H4 (cell line): ENCODE measurements around the gene KRT35. TPM values are rescaled to one million over a fixed set of nuclear protein-coding genes. Genes with fewer than 3 reads are reported as not detected.

Source experiments
- DNase-seq: peaks from one replicate; pipeline ENCODE4 v3.0.0-alpha.2; 2015; ENCODE audit warnings: low spot score
- total RNA-seq: library from RNA; depleted of rRNA; stranded (reverse); fragments of >200 nt; shearing (Covaris generic); gene quantifications from 2 replicates; pipeline ENCODE4 v1.2.3, GENCODE V29; 2014

Gene KRT35
- total RNA-seq, 1 experiment from 2014 or later: not detected

DNA sequence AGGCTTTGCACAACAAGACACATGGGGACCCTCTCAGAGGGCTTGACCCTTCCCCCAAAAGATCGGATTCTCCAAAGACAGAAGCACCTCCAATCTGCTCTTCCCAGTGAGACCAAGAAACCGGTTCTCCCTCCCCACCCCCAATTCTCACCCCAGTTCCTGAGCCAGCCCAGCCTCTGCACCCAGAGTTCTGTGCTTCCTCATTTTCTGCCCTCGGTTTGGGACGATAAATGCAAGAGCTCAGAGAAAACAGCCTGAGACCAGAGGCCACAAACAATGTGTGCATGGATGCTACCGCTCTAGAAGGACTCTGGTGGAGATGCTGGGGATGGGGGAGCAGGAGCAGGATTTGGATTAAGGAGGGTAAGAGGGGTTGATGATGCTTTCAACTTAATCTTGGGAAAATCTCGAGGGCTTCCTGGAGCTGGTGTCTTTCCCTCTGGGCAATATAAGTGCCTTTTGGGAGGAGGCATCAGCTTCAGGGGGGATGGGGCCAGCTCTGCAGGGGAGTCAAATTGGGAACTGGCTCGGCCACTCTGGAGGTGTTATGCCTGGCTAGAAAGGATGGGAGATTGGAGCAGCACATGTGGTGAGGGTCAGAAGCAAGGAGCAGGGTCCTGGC is 31.7 kb upstream of the KRT35 start:
- DNase-seq: no peak

DNA sequence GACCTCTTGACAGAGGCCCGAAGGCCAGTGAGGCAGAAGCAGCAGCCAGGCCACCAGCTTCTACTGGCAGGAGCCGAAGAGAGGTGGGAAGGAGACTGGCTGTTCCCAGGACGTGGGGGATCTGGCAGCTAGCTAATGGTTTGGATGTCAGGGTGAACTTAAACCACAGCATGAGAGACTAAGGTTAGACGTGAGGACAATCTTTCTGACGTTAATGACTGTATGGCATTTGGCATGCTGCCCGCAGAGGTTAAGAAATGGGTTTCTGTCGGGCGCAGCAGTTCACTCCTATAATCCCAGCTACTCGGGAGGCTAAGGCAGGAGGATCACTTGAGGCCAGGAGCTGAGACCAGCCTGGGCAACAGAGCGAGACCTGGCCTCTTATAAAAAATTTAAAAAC is 30.8 kb upstream of the KRT35 start:
- no peak for DNase-seq

DNA sequence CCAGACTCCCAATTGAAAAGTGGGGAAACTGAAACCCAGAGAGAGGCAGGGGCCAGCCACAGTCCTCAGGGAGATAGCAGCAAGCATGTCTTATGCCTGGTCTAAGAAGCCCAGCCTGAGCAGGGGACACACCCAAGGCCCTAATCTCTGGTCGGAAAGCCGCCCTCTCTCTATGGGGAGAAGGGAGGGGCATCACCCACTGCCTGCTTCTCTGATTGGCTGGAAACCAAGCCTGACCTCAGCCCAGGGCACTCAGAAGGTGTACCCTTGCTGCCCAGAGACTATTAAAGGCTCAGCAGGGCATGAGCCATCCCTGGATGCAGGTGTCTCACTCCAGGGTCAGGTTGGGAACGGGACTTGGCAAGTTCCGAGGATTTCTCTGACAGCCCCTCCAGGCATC is 30.2 kb upstream of the KRT35 start:
- no peak for DNase-seq

DNA sequence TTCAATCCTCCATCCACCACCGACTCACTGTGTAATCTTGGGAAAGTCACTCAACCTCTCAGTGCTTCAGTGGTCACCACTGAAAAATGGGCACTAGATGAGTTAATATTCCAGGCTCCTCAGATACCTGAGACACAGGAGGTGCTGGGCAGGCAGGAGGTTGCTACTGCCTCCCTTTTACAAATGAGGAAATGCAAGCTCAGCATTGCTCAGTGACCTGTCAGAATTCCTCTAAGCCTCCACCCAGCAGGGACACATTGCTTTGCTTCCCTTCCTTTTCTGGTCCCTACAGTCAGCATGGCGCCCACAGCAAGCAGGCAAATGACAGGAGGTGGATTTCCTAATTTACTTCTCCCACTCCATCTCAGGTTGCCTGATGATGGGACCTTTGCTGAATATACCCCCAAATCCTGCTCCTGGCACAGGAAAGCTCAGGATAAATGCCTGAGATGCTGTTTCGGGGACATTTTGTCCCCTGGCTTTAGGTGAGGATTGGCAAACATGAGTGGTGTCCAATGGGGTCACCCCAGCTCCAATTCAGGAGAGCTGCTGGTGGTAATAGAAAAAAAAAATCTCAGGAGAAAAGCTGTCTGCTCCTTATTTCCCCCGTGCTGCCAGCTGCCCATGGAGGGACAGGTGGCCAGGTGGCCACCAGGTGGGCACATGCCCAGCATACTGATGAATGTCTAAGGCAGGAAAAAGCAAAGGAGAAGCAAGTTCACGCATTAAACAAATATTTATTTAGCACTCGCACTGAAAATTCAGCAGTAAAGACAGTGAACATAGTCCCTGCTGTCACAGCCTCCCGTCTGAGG is 29.5 kb upstream of the KRT35 start:
- no peak for DNase-seq

DNA sequence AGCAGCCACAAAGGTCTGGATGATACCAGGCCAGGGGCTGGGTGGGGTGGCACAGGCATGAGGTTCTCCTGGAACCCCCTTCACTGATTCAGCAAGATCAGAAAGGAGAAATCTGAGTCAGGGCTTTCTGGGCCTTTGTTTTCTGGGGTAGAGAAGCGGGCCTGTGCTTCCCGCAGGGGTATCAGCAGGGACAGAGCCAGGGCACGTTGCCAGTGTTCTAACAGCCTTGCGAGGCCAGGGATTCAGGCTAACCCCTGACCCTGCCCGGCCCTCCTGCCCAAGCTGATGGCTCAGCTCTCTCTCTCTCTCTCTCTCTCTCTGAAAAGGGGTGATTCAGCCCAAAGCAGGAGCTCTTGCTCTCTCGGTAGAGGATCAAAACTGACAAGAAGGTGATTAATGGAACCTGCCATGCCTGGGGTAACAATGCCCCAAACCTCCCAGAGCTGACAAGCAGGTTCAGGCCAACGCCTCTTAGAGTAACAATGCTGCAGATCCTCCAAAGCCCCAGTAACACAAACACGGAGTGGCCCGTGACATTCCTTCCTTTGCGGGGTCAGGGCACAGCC is 26.4 kb upstream of the KRT35 start:
- DNase-seq: no peak

DNA sequence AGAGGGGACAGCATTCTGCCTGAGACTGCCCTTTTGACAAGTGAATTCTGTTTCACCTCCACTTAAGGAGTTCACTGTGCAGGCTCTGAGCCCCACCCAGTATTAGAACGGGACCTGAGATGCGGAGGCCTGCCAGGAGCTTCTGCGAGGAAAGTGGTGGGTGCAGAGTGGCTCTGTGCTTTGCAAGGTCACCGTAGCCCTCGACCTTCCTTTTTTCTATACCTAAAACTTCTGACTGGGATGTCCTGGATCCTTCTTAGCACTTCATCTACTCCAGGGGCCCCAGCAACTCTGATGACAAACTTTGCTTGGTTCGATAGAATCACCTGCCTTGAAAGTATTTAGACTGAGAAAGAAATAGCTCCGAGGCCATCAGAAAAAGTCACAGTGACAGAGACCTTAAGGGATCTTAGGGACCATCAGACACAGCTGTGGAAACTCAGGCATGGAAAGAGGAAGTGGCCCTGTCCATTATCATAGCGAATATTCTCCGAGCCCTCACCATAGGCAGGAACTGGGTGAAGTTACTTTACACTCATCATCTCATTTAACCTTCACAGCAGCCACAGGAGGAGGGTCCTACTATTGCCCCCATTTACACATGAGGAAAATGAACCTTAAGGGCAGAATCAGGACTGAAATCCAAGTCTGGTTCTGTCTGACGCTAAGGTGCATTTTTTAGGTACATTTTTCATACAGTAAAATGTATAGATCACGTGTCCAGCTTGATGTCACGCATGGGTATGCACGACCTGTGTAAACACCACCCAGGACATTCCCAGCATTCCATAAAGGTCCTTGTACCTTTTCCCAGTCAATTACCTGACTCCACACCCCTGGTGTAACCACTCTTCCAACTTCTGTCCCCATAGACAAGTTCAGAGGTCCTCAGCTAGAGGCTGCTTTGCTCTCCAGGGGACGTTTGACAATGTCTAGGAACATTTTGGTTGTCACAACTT is 25.1 kb upstream of the KRT35 start:
- no peak for DNase-seq

DNA sequence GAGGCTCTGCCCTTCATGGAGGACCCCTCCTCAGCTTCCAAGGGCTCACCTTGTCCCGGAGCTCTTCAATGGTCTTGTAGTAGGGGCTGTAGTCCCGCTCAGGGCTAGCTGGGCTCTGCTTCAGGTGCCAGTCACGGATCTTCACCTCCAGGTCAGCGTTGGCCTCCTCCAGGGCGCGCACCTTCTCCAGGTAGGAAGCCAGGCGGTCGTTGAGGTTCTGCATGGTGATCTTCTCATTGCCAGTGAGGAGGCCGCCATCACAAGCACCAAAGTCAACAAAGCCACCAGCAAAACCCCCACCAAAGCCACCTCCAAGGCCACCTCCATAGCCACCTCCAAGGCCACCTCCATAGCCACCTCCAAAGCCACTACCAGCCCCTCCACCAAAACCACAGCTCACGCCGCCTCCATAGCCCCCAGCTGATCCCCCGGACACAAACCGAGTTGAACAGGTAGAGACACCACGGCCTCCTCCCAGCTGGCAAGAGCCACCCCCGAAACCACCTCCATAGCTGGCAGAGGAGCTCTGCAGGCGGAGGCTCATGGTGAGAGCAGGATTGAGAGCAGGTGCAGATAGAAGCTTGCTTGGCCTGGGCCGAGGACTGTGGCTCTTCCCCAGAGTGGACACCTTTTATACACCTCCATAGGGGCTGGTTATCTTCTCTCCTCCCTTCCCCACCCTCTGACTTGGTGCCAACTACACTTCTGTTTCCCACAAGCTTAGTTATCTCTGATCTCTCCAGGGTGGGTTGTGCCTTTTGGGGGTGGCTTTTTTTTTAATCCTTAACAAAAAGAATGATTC is 24.3 kb upstream of the KRT35 start, which contains the start of gene KRT13:
TSS of gene KRT13 (minus strand) at position 606 of the 802 bp plus-strand sequence. CDS start at position 544, 62 bp downstream.
- no peak for DNase-seq

DNA sequence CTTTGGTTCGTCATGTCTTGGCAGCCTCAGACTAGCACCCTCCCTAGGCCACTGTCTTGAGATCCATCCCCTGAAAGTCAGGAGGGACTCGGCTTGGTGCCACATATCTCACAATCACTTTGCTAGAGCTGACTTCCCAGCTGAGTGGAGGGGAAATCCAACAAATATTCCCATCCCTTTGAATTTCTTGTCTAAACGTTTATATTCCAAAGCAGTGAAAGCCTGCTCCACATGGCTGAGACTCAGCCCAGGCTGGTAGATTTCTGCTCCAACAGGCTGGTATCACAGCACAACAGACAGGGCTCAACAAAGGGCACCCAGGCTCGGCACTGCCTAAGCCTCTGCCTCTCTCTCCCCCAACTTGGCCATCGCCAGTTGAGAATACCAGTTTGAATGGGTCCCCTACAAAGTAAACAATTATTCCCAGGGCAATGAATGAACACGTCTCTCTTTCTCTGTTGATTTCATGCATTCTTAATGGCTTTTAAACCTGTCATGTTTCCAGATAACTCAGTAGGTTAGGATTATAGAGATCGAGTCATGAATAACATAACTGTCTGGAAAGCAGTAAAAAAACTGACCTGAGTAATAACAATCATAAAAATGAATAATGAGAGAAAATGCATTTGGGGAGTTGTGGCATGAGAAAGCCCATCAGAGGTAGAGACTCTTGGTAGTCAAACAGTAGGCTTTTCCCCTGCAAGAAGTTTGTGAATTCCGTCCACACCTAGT is 23.5 kb upstream of the KRT35 start:
- no peak for DNase-seq

DNA sequence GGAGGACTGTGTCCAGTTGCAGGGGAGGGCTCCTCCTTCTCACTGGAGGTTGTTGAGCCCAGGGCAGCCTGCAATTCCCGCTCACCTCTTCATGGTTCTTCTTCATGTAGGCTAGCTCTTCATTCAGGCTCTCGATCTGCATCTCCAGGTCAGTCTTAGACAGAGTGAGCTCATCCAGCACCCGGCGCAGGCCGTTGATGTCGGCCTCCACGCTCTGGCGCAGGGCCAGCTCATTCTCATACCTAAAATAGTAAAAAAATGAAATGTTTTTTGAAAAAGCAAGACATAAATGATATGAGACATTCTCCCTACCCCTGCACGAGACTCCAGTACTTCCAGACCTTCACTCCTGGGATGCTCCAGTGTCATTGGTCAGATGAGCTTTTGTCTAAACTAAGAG is 22.3 kb upstream of the KRT35 start:
- DNase-seq: no peak

DNA sequence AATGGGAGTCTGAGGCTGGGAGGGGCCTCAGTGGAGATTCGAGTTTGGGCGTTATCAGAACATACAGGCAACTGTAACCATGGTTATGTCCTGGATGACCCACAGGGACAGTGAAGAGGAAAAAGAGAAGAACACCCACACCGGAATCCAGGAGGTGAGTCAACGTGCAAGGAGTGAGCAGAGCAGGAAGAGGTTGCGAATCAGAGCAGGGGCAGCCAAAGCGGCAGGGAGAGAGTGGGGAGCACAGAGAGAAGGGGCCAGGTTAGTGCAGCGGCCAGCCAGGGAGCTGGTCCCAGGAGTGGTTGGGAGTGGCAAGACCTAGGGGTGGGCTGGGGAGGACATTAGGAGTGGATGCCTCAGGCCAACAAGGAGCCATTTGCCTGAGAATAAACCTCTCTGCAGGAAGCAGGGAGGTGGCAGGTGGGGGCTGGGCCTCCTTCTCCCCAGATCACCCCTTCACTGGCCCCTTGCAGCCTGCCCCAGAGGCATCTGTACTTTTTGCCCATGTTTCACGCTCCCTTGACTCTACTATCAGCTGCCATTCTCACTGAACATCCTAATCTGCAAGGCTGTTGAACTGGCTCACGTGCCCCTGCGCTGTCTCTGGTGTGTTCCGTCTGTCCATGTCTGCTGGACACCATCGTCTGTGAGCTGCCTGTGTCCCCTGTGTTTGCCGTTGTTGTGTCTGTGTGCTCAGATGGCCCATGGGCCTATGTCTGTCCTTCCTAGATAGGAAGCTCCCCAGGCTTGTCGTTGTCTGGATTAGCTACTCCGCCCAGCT is 19.4 kb upstream of the KRT35 start:
- DNase-seq: no peak

DNA sequence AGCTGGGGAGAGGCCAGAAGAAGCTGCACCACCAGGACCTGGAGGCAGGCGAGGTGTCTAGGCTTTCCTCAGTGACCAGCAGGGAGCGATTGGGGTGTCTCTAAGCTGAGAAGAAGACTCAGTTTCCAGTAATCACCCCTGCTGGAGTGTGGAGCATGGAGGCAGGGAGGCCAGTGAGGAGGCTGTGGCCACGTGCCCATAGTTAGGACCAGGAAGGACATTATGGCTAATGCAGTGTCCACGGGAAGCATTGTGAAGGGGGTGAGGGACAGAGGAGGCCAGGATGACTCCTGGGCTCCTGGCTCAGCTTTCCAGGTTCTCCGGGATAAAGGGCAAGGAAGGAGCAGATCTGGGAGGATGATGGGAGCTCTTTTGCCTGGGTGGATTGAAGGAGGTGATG is 18.8 kb upstream of the KRT35 start:
- DNase-seq: no peak

DNA sequence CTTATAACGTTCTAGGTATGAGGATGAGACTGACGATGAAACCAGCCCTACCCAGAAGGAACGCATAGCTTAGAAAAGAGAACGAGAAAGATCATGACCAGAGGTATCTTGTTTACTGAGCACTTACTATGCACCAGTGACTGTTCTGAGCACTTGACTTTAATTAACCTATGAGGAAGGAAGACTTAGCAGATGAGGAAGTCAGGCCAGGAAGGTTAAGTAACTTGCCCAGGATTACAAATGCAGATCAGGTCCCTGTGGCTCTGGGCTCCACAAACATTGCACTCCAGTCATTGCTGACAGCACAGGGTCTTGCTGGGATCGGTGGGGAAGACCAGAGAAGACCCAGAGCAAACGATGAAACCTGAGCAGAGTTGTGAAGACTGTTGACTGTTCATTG is 17.3 kb upstream of the KRT35 start:
- DNase-seq: no peak

DNA sequence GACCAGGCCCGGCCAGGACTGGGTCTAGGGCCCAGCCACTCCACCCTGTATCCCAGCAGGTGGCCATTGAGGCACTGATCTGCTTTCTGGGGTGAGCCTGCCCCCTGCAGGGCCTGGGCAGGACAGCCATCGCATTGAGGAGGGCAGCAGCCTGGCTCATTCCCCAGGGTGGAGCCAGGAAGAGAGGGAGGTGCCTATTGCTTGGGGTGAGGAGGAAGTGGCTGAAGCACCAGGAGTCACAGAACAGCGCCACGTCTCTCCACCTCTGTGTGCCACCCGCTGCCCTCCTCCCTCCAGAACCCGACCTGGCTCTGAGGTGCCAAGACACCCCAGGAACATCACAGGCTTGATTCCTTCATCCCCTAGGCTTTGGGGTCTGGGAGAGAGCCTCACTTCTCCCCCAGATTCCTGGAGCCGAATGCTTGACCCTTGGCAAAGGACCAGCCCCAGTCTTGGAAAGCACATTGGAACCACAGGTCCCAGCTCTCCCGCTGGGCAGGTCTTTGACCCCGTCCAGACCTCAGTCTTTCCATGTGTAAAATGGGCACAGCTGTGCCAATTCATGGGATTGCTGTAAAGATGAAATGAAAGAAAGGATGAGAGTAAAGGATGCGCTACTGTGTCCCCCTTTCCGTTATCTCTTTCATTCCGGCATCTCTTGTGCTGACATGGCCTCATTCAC is 16.0 kb upstream of the KRT35 start:
- DNase-seq: peak; percentile 95

DNA sequence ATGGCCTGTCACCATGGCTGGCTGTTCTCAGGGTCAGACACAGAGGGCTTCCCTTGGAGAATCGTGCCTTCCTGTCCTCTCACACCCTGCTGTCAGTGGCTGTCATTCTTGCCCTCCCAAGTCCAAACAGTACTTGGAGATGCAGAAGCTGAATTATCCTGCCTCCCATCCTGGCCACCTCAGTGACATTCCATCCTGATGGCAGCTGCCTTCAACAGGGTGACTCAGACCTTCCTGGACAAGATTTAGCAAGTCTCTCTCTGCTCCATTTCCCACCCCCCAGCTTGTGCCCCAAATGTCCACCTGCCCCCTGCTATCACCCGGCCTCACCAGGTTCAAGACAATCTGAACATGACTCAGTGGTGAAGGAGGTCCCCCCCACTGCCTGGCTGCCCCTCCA is 13.6 kb upstream of the KRT35 start:
- DNase-seq: no peak

DNA sequence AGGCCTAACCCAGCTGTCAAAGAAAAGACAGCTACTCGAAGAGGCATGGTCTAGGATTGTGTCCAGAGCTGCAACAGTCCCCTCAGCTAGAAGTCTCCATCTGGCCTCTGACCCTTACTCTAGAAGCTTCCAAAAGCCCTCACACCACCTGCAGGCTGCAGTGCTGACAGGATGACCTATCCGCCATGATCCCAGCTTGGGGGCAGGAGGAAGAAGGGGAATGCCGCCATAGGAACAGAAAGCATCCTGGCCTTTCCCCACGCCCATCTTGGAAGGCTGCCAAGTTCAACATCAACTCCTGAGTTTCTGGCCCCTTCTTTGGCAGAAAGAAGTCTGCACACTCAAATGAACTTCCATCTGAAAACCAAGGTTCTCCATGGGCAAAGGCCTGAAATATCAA is 11.8 kb upstream of the KRT35 start:
- peak; percentile 27 for DNase-seq

DNA sequence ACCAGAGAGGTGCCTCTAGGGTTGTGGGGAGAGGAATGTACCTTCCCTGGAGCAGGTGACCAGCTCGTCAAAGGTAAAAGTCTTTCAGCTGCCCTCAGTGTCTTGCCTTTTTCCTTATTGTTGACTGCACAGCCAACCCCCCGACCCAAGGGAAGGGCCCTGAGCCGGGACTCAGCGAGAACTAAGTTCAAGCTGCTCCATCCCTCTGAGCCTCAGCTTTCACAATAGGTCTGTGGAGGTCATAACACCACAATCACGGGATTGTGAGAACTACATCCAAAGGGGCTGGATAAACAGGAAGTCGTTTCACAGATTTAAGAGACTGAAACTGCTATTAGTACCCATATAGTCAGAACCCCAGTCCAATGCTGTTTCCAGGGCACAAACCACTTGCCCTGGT is 11.4 kb upstream of the KRT35 start:
- DNase-seq: no peak

DNA sequence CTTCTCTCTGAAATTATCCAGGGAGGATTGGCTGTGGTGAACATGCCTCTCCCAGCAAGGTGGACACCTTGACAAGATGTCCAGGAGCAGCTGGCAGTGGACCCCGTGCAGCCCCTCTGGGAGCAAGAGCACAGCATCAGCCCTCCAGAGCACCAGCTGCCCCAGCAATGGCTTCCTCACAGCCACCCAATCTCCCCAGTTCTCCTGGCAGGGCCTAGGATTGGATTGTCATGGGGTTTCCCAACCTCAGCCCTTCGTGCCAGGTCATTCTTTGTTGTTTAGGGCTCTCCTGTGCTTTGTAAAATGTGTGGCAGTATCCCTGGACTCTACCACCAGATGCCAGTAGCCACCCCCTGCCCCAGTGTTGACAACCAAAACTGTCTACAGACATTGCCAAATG is 10.5 kb upstream of the KRT35 start:
- DNase-seq: no peak

DNA sequence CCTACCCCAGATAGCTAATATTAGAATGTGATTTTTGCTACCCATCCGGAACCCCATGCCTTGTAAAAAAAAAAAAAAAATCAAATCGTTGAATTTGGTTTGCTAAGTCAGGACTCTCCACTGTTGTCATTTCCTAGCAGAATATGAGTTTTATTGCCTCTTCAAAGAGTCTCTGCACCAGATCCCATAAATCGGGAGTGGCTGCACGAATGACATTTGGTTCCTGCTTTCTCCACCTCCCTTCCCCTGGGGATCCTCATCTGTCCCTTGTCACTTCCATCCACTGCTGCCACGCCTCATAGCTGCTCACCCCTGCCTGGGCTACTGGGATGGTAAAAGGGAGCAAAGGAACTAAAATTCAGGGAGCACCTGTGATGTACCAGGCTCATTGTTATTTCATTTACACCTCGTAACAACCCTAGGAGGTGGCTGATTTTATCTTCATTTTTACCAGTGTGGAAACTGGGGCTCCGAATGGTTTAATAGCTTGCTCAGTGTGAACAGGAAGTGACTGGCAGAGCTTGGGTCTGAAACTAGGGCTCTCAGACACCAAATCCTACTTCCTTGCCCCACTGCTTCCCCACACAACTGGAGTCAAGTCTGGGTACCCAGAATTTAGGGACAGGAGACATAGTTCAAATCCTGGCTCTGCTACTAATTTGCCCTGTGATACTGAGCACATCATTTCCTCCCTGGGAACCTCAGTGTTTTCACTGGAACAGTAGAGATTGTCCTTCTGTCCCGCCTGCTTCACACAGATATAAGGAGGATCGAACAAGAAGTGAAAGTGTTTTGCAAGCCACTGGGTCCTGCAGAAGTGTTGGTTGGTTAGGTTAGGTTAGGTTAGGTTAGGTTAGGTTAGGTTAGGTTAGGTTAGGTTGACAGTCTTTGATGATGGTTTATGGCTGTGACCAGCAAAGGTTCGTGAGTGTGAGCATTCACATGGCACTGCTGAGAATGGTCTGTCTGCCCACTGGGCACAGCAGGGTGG is 9.3 kb upstream of the KRT35 start:
- DNase-seq: no peak
